OCI-LY3 (cell line): ENCODE results near the gene SMIM14.

ENCODE experiments used
- CTCF ChIP-seq: fragments of 200-600, 300-600 bp; sonication (generic); IDR thresholded peaks from 2 replicates; pipeline ENCODE4 v1.5.1; 2014; ENCODE audit warnings: antibody characterized with exemption, low read length, low read depth
- EZH2phosphoT487 ChIP-seq: fragments of 200-600 bp; shearing (Covaris generic); IDR thresholded peaks from 2 replicates; pipeline ENCODE4 v1.6.1; 2018; ENCODE audit warnings: antibody characterized with exemption, mixed run types, low read depth

GRCh38 chr4:39505581-39505980 is 133.1 kb downstream of the SMIM14 start:
- TF ChIP-seq EZH2phosphoT487 (no peak), CTCF (no peak)
